Ishikawa (cell line): Measurements from ENCODE around the gene APOC3.

ENCODE experiments used
- CEBPB ChIP-seq: IDR thresholded peaks from 2 replicates; pipeline ENCODE4 v1.6.1; 2012
- CREB1 ChIP-seq: IDR thresholded peaks from 2 replicates; pipeline ENCODE4 v1.6.1; 2012; ENCODE audit warnings: low read depth
- EP300 ChIP-seq: IDR thresholded peaks from 2 replicates; pipeline ENCODE4 v1.6.1; 2012; ENCODE audit warnings: borderline replicate concordance
- NFIC ChIP-seq: IDR thresholded peaks from 2 replicates; pipeline ENCODE4 v1.6.1; 2012
- RAD21 ChIP-seq: IDR thresholded peaks from 2 replicates; pipeline ENCODE4 v1.6.1; 2012; ENCODE audit warnings: low read depth
- ZBTB7A ChIP-seq: IDR thresholded peaks from 2 replicates; pipeline ENCODE4 v1.6.1; 2012; ENCODE audit warnings: low read depth
- TF ChIP-seq, protein P1 (sequence below): IDR thresholded peaks from 2 replicates; pipeline ENCODE4 v1.6.1; 2012
- TF ChIP-seq, protein P2 (sequence below): IDR thresholded peaks from 2 replicates; pipeline ENCODE4 v1.6.1; 2012
- TF ChIP-seq, protein P3 (sequence below): IDR thresholded peaks from 2 replicates; pipeline ENCODE4 v1.6.1; 2012; ENCODE audit warnings: low read depth, mild to moderate bottlenecking

DNA sequence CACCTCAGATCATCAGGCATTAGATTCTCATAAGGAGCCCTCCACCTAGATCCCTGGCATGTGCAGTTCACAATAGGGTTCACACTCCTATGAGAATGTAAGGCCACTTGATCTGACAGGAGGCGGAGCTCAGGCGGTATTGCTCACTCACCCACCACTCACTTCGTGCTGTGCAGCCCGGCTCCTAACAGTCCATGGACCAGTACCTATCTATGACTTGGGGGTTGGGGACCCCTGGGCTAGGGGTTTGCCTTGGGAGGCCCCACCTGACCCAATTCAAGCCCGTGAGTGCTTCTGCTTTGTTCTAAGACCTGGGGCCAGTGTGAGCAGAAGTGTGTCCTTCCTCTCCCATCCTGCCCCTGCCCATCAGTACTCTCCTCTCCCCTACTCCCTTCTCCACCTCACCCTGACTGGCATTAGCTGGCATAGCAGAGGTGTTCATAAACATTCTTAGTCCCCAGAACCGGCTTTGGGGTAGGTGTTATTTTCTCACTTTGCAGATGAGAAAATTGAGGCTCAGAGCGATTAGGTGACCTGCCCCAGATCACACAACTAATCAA lies 2.2 kb downstream of the APOC3 start:
- no peak for TF ChIP-seq ZBTB7A
- TF ChIP-seq NFIC, result no peak
- TF ChIP-seq EP300, result no peak
- TF ChIP-seq, protein P1, sequence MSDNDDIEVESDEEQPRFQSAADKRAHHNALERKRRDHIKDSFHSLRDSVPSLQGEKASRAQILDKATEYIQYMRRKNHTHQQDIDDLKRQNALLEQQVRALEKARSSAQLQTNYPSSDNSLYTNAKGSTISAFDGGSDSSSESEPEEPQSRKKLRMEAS, result no peak
- TF ChIP-seq RAD21, result no peak
- TF ChIP-seq CREB1, result no peak
- no peak for TF ChIP-seq CEBPB
- TF ChIP-seq, protein P2, sequence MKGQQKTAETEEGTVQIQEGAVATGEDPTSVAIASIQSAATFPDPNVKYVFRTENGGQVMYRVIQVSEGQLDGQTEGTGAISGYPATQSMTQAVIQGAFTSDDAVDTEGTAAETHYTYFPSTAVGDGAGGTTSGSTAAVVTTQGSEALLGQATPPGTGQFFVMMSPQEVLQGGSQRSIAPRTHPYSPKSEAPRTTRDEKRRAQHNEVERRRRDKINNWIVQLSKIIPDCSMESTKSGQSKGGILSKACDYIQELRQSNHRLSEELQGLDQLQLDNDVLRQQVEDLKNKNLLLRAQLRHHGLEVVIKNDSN, result no peak
- TF ChIP-seq, protein P3, sequence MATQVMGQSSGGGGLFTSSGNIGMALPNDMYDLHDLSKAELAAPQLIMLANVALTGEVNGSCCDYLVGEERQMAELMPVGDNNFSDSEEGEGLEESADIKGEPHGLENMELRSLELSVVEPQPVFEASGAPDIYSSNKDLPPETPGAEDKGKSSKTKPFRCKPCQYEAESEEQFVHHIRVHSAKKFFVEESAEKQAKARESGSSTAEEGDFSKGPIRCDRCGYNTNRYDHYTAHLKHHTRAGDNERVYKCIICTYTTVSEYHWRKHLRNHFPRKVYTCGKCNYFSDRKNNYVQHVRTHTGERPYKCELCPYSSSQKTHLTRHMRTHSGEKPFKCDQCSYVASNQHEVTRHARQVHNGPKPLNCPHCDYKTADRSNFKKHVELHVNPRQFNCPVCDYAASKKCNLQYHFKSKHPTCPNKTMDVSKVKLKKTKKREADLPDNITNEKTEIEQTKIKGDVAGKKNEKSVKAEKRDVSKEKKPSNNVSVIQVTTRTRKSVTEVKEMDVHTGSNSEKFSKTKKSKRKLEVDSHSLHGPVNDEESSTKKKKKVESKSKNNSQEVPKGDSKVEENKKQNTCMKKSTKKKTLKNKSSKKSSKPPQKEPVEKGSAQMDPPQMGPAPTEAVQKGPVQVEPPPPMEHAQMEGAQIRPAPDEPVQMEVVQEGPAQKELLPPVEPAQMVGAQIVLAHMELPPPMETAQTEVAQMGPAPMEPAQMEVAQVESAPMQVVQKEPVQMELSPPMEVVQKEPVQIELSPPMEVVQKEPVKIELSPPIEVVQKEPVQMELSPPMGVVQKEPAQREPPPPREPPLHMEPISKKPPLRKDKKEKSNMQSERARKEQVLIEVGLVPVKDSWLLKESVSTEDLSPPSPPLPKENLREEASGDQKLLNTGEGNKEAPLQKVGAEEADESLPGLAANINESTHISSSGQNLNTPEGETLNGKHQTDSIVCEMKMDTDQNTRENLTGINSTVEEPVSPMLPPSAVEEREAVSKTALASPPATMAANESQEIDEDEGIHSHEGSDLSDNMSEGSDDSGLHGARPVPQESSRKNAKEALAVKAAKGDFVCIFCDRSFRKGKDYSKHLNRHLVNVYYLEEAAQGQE, result no peak
